GM15510 (cell line): ENCODE data around the gene SCARB1.

ENCODE experiments used
- POLR2A ChIP-seq: IDR thresholded peaks from 3 replicates; pipeline ENCODE4 v1.6.1; 2011; ENCODE audit warnings: borderline replicate concordance; ENCODE audit not compliant: insufficient read length; ENCODE audit errors: extremely low read depth

Gene SCARB1, protein sequence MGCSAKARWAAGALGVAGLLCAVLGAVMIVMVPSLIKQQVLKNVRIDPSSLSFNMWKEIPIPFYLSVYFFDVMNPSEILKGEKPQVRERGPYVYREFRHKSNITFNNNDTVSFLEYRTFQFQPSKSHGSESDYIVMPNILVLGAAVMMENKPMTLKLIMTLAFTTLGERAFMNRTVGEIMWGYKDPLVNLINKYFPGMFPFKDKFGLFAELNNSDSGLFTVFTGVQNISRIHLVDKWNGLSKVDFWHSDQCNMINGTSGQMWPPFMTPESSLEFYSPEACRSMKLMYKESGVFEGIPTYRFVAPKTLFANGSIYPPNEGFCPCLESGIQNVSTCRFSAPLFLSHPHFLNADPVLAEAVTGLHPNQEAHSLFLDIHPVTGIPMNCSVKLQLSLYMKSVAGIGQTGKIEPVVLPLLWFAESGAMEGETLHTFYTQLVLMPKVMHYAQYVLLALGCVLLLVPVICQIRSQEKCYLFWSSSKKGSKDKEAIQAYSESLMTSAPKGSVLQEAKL

DNA sequence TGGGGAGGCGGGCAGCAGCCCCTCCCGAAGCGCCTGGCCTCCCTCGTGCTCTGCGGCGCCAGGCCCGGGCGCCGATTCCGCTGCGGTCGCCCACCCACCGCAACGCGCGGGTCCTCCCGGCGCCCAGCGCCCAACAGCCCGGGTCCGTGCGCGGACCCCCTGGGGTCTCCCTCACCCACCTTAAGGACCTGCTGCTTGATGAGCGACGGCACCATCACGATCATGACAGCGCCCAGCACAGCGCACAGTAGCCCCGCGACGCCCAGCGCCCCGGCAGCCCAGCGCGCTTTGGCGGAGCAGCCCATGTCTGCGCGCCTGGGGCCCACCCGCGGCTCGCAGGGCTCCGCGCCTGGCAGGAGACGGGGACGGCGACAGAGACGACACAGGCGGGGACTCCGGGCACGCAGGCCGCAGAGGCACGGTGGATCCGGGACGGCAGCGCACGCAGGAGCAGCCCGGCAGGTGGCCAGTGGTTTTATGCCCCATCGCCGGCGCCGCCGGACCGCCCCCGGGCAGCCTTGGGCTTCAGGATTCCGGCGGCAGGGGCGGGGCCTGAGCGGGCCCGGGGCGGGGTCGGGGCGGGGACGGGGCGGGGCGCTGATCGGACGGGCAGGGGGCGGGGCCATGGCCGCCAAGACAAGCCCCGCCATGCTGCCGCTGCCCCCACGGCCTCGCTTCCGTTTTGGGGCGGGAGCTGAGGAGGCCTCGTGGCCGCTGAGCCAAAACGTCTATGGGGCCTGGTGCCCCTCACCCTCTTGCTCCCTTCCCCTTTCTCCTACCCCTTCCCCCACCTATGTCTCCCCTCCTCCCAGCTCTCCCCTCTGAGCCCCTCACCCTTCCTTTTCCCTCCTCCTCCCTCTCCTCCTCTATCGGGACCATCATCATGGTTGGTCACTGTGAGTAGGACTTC is at the start of gene SCARB1:
Gene SCARB1, minus strand, starts transcription at position 449 of the 910 bp plus-strand sequence. Its CDS starts 144 bp downstream, at position 305.
- TF ChIP-seq POLR2A = peak; percentile 95

DNA sequence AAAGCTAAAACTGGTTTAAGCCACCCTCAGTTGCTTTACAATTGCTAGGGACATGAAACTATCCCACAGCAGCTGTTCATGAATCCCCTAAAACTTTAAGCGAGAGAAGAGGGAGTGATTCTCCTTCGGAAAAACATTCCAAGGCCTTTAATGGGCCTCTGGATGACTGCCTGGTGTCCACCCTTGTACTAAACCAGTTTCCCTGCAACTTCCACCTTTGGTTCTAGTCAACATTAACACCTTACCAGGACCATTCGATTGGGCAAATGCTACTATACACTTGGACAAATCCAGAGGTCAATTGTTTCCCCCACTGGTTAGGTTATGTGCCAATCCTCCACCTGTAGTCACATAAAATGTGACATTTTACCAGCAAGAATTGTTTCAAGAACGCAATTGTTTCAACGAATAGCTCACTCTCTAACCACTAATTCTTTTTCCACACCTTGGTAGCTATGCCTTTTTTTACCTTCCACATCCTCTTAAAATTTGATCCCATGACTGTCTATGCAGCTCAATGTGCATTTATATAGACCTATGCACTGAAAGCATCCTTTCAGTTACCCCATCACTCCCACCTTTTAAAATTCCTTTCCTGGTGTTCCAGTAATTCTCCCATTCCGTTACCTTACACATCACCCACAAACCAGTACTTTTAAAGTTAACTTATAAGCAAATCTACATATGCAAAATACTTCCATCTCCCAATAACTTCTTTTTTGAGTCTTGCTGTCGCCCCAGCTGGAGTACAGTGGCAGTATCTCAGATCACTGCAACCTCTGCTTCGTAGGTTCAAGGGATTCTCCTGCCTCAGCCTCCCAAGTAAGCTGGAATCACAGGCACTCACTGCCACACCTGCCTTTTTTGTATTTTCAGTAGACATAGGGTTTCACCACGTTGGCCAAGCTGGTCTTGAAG is 47.2 kb upstream of the SCARB1 start:
- TF ChIP-seq POLR2A = no peak

DNA sequence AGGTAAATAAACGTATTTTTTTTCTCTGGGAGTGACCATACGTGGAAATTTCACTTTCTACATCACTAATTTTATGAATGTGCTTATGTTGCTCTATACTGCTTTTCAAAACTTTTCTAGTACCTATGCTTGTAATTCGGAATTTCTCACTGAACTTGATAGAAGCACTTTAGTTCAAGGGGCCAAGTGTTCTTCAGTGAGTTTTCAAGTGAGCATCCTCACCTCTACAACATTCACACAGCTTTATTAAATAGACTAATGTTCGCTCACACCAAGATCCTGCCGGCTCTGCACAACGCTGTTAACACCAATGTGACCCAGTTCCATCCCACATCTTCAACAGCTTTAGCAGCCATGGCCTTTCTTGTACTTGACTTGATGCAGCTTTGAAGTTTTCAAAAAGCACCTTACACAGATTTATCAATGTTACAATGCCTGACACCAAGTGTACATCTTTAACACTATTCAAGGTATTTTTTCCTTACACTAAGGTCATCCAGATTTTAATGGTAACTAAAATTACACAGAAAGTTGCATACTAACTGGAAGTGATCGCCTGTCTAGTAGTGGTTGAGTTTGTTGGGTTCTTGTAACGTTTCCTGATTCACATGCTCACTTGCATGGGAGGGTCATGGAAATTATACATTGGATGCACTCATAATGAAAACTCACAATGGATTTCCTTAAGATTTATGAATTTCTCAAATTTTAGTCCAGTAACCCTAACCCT is 46.3 kb upstream of the SCARB1 start:
- peak; percentile 34 for TF ChIP-seq POLR2A

DNA sequence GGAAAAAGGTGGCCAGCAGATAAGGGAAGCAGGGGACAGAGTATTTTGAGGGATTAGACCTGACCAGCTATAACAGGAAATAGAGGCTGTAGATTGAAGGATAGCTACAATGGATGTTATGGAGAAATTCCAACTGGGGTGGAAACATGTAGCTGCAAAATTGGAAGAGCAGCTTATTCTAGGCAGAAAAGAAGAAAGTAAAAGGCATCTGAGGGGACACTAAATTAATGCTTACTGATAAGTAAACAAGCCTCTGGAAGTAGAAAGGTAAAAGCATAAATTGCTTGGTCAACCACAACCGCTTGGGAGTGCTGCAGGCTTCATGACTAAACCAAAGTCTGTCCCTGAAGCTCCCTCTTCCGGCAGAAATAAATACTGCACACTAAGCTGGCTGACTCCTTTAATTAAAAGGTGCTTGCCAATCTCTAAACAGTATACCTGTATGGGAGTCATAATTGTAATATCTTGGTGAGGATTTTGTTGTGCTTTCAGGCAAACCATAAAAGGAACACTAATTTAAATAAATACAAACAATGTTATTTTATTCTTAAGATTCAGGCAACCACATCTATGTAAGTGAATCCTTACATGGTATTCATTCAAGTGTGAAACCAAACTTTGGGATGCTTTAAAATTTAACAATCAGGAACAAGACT is 43.1 kb upstream of the SCARB1 start:
- no peak for TF ChIP-seq POLR2A

DNA sequence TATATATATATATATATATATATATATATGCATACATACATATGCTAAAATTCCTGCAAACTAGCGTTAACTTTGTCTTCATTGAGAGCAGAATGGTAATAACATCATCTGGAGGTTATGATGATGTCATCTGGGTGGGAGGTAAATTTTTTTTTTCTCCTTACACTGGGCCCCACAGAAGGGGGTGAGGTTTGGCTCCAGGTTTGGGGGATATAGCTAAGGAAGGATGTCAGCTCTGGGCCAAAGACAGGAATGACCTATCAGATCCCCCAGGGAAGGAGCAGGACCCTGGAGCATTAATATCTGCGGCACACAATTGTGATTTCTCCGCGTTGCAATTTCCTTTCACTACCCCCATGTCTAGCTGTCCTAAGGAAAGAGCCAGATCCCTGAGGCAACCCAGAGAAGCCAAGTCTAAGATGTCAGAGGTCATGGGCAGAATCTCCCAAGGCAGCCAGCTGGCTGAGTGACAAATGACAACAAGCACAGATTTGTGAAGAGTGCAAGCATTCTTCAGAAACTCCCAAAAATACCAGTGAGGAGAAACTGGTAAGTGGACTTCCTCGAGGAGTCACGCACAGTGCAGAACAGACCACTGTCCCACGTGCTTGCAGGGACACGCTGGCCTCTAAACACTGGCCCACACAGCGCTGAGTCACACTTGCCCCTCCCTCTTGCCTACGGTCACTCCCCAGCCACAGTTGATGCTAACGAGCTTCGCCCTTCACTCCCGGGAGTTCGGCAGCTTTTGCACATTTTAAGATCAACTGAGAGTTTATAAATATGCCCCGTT is 40.8 kb upstream of the SCARB1 start:
- TF ChIP-seq POLR2A = no peak

DNA sequence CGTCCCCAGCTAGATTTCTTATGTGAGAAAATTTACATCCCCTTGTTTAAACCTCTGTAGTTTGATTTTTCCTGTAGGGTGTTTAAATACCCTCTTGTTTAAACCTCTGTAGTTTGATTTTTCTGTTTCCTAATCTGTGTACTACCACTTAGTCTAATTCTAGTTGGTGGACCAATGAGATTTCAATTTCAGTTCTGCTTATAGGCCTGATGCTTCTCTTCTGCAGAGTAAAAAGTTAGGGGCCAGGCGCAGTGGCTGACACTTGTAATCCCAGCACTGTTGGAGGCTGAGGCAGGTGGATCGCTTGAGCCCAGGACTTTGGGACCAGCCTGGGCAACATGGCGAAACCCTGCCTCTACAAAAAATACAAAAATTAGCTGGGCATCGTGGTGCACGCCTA is 39.3 kb upstream of the SCARB1 start:
- no peak for TF ChIP-seq POLR2A

DNA sequence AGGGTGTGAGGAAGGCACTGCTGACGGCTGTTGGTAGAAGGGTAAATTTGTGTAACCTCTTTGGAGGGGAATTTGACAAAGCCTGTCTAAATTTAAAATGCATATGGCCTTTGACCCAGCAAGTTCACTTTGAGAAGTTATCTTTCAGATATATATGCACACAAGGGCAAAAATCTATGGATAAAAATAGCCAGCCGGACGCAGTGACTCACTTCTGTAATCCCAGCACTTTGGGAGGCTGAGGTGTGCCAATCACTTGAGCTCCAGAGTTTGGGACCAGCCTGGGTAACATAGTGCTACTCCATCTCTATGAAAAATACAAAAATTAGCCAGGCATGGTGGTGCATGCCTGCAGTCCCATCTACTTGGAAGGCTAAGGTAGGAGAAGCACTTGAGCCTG is 37.3 kb upstream of the SCARB1 start:
- TF ChIP-seq POLR2A = no peak

DNA sequence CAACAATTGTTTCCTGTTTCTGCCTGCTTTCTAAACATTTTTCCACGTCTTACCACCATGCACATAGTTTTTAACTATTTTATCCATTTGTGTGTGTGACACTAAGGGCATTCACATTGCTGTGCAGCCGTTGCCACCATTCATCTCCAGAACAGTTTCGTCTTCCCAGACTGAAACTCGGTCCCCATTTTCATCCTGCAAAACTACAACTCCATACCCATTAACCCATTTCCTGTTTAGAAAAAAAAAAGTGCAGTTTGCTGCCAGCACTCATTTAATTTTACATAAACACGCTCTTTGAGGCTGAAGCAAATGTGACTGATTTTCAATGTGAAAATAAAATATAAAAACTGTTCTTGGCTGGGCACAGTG is 35.2 kb upstream of the SCARB1 start:
- no peak for TF ChIP-seq POLR2A

DNA sequence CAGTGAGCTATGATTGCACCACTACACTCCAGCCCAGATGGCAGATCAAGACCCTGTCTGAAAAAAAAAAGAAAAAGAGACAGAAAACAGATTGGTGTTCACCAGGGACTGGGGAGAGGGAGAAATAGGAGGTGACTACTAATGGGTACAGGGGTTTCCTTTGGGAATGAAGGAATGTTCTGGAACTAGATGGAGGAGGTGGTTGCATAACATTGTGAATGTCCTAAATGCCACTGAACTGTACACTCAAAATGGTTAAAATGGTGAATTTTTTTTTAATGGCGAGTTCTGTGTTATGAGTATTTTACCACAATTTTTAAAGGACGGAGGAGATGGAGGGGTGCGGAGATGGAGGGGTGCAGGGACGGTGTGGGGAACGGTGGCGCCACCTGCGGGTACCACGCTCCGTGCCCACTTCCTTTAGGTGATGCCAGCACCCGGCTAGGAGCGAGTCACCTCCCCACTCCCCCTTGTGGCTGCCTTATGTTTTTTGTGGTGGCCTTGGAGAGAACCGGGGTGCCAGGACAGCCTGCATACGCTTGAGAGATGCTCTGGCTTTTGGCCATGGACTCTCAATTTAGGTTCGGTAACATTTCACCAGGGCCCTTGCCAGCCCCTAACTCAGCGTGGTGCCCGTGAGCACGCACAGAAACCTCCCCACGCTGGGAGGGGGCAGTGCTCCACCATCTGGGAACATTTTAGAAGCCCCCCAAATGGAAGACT is 34.7 kb upstream of the SCARB1 start:
- no peak for TF ChIP-seq POLR2A

DNA sequence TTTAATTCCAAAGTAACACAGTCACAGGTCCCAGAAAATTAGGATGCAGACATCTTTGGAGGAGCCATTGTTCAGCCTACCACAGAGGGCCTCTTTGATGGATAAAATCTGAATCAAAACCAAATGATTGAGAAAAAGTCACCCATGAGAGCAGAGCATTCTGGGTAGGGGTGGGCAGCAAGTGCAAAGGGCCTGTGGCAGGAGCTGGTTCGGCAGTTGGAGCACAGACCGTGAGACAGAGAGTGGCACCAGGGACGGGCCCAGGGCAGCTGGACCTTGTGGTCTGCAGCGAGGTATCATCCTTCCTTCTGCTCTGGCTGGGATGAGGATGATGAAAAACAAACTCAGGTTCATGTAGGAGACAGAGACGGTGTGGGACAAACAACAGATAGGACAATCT is 32.8 kb upstream of the SCARB1 start:
- TF ChIP-seq POLR2A = no peak

DNA sequence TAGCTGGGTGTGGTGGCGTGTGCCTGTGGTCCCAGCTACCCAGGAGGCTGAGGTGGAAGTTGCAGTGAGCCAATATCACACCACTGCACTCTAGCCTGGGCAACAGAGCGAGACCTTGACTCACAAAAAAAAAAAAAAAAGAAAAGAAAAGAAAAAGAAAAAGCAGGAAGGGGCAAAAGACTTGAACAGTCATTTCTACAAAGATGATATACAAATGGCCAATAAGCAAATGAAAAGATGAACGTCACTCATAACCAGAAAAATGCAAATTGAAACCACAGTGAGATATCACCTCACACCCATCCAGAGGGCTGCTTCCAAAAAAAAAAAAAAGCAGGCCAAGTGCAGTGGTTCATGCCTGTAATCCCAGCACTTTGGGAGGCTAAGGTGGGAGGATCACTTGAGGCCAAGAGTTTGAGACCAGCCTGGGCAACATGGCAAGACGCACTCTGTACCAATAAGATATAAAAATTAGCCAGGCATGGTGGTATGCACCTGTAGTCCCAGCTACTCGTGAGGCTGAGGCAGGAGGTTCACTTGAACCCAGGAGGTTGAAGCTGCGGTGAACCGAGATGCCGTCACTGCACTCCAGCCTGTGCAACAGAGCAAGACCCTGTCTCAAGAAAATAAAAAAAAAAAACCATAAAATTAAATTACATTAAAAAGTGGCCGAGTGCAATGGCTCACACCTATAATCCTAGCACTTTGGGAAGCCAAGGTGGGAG is 30.3 kb upstream of the SCARB1 start:
- TF ChIP-seq POLR2A = no peak
